GM21528 (cell line): ENCODE results near the gene PDCD11.
A peak's percentile ranks its signal among the peaks of the same experiment; 100 is the strongest.

Experiments
- ATAC-seq: cut with Tn5 transposase; IDR thresholded peaks from one replicate; pipeline ENCODE4 v1.9.1; 2021; ENCODE audit warnings: mild to moderate bottlenecking, moderate library complexity; ENCODE audit not compliant: unreplicated experiment, low FRiP score

PDCD11 gene

DNA sequence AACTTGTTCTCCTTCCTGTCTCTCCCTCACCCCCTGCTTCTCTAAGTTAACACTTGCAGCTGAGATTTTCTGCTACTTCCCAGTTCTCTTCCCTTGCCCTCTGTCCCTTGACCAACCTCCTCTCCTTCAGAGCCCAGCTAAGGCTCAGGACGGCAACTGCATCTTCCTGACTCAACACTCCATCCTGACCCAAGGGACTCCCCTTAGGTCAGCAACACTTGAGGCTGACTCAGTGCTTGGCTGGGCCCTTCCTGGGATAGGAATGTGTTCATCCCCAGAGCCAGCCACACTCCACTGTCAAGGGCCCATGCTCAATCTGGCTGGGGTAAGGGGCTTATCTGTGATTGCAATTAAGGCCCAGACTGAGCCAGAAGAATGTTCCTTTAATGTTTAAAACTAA is 52.3 kb downstream of the PDCD11 start:
- no peak for ATAC-seq

DNA sequence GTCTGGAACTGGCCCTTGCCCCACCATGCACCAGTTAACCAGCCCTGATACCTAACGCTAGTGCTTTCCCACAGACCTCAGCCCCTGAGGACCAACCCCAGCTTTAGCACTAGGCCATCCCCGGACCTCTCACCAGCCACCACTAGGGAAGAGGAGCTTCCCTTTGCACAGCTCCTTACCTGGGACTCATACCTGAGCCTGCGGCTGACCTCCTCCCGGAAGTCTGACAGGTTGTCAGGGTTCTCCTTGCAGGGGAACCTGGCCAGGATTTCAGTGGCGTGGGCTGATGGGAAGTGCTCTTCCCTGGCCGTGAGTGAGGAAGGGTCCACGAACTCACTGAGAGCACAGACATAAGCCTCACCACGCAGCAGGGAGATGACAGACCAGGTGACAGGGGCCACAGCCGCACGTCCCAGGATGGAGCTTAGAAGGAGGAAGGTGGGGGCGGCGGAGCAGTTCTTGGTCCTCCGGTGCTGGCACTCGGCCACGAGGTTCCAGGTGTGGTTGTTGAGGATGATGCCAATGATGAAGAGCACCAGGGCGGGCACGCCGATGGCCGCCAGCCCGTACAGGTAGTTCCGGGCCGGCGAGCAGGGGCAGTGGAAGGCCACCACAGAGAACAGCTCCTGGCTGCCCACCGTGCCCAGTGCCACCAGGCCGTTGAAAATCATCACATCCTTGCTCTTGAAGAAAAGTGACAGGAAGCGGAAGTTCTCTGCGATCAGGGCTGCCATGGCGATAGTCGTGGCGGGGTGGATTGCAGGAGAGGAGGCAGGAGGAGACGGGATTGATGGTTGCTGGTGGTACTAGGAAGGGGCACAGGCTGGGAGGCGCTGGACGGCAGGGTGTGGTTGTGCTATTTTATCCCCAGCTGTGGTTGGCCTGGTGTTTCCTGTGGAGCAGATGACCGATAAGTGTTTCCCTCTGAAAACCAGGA is 53.0 kb downstream of the PDCD11 start:
- no peak for ATAC-seq

GRCh38 chr10:103450201-103450695 is 53.8 kb downstream of the PDCD11 start:
- ATAC-seq: no peak

DNA sequence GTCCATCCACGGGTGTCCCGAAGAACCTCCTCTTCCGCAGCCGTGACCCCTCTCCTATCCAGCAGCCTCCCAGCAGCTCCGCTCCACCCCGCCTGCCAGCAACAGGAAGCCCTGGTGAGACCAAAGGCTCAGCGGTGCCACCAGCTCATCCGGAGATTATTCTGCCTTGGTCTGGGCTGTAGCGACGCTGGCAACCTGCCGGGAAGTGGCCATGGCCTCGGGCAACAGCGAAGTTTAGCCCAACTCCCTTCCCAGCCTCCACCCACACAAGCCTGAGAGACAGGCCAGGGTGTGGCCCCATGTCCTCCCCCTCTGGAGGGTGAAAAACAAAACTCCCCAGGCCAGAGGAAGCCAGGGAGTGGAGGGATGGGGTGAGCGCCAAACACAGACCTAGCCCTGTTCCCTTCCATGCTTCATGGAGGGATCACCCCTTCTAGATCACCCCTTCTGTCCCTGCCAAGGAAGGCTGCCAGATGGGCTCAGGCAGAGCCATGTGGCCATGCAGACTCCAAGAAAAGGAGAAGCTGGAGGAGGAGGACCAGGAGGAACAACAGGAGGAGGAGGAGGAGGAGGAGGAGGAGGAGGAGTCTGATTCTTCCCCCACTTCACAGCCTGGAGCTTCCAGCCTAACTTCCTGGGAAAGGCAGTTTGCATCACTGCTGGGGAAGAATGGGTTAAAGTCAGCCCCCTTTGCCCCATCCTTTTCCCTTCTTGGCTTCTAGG is 54.8 kb downstream of the PDCD11 start:
- no peak for ATAC-seq

- peak; percentile 63 for ATAC-seq
Measured at GRCh38 chr10:103451831-103452505, 55.5 kb downstream of the PDCD11 start, which contains the start of gene CALHM2. Gene CALHM2, minus strand, starts transcription at chr10:103452370. Its CDS starts 2,429 bp downstream, at chr10:103449941.

- peak; percentile 10 for ATAC-seq
Measured at GRCh38 chr10:103452506-103453230, 56.2 kb downstream of the PDCD11 start.

DNA sequence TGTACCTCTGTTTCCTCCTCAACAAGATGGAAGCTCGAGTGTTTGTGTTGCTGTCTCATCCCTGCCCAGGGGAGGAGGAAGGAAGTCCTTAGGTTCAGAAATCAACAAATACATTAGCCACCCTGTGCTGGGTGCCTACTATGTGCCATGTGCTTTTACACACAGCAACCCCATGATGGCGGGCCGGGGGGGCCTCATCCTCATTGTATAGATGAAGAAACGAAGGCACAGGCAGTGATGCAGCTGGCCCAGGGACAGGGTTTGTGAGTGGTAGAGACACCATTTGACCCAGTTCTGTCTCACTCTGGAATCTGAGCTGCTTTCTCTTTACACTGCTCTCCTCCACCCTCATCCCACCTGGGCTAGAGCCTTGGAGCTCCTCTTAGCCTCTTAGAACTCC is 57.6 kb downstream of the PDCD11 start:
- ATAC-seq: no peak

DNA sequence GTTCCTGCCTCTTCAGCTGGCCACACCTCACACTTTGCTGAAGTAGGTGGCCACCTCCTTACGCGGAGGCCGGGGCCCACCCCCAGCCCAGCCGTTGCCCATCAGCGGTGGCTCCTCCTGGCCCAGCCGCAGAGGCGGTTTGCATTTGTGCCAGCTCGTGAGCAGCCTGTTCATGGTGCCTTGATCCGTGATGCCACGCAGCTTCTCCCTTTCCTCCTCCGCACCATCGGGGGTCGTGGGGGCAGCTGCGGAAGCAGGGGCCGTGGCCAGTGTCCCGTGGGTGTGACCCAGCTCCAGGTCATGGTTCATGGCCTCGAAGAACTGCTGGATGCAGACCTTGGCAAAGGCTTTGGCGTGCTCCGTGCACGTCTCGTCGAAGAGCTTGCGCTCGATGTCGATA is 58.8 kb downstream of the PDCD11 start:
- no peak for ATAC-seq

DNA sequence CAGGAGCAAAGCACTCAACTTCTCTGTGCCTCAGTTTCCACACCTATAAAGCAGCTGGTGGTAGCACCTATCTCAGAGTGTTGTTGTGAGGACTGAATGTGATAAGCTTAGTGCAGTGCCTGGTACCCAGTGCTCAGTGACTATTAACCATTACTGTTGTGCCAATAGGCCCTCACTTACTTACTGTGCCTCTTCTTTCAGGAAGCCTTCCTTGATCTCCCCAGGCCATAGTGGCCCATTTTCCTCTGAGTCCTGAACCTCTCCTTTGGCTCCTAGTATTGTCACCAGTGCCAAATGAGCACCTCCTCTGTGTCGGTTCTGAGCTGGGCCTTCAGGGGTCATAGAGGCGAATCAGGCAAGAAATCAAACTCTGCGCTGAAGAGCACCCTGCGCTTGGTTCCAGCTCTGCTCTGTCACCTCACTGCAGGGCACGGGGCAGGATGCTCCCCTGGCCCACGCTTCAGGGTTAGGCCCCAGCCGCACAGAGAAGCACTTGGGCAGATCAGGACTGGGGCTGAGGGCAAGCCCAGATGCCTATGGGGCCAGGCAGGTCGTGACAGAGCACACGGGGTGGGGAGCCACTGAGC is 59.7 kb downstream of the PDCD11 start:
- ATAC-seq: no peak

- ATAC-seq: no peak
Measured at GRCh38 chr10:103457176-103457712, 60.8 kb downstream of the PDCD11 start.

DNA sequence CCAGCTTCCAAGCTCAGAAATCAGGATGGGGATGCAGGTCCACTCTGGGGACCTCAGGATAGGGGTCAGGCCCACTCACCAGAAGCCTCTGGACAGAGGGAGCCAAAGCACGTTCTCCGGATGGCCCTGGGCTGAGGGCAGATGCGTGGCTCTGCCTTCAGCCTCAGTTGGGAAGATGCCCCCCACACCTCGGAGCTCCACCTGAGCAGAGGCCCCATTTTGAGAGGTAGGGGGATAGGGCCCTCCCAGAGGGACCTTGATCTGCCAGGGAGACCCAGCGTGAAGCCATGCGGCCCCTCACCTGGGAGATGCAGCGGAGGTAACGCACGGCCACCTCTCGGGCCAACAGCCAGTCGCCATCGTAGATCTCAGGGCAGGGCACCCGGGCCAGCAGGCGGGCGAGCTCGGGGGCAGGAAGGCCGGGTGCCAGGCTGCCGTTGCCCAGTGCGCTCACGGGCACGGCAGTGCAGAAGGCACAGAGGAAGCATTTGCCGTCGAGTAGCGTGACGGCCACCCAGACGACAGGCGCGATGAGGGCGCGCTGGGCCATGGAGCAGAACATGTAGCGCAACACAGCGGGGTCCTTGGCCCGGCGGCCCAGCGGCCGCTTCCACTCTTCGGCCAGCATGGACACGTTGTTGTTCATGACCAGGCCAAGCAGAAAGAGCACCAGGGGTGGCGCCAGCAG is 61.6 kb downstream of the PDCD11 start:
- no peak for ATAC-seq

GRCh38 chr10:103458720-103459119 is 62.3 kb downstream of the PDCD11 start, which contains the start of gene CALHM1:
Gene CALHM1, minus strand, starts transcription at chr10:103458900. Its CDS starts 149 bp downstream, at chr10:103458751.
- no peak for ATAC-seq

DNA sequence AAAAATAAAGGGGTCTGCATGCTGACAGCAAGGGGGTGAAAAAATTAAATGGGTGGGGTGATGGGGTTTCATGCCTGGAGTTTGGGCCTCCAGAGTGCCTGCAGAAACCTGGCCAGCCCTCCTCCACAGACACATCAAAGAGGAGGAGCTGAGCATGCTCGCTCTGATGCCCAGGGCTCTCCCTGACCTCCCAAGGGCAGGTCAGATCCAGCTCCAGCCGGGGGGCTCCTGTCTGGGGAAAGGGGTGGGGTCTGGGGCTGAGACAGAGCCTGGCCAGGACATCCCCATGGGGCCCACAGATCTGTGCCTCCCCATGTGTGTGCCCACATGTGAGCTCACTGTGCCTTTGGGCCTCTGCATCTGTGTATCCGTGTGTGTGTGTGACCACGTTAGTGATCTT is 63.2 kb downstream of the PDCD11 start:
- ATAC-seq: no peak

GRCh38 chr10:103463499-103463898 is 67.1 kb downstream of the PDCD11 start:
- ATAC-seq: no peak

DNA sequence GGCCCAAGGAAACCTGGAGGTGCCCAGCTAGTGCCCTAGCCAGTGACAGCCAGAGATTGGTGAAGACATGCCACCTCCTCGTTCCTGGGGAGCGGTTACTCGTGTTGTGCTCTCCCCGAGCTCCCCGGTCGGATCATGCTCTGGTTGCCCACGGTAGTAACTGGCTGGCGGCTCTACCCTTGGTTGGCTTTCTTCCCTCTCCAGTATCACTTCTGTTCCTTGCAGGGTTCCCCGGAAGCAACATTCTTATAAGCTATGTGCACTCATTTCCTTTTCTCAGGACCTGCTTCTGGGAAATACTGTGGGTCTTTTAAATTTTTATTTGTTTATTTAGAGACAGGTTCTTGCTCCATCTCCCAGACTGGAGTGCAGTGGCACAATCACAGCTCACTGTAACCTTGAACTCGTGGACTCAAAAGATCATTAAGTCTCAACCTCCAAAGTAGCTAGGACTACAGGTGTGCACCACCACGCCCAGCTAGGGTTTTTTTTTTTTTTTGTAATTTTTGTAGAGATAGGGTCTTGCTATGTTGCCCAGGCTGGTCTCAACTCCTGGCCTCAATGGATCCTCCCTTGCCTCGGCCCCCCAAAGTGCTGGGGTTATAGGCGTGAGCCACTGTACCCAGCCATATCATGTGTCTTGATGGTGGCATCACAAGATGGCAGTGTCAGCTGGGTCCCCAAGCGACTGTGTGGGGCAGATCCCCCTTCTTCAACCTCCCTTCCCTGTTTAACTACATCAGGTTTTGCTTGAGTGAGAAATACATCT is 69.2 kb downstream of the PDCD11 start:
- ATAC-seq: no peak

DNA sequence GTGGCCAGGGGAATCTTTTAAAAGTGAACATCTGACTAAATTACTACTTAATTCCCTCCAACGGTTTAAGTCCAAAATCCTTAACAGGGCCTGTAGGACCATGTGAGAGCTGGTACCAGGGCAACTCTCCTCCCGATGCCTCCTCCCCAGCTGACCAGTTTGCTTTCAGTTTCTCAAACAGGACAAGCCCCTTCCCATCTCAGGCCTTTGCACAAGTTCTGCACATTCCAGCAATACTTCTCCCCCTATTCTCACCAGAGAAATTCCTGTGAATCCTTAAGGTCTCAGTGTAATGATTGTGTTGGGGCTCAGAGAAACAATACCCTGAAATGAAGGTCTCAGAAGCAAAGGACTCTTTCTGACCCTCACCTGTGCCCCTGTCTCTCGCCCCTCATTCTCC is 70.3 kb downstream of the PDCD11 start:
- ATAC-seq: no peak

DNA sequence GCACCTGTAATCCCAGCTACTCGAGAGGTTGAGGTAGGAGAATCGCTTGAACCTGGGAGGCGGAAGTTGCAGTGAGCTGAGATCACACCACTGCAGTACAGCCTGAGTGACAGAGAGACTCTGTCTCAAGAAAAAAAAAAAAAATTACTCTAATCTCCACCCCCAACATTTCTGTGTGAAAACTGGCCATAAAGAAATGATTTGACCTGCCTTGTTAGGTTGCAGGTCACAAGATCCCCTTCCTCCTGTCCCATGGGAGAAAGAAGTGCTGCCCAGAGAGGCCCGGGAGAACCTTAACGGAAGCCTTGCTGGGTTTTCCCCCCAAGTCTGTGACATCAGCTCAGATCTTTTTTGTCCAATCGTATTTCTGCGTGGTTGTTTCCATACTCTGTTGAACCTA is 71.0 kb downstream of the PDCD11 start:
- no peak for ATAC-seq

DNA sequence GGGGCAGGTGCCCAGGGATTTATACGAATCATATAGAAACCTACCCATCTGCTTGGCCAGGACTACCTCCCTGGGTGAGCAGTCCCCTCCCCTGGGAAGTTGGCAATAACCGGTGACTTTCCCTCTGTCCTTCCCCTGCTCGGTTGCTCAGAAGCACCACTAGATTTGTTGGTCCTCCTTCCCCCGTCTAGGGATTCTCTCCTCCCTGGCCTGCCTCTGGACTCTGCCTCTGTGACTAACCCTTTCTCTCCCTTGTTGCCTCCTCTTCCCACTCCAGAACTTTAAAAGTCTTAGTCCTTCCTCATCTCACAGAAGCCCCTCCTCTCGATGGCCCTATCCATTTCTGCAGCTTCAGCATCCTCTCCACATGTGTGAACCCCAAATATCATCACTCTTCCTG is 72.8 kb downstream of the PDCD11 start:
- no peak for ATAC-seq
